ENCODE results near the gene PPP1R17.

PPP1R17 gene

DNA sequence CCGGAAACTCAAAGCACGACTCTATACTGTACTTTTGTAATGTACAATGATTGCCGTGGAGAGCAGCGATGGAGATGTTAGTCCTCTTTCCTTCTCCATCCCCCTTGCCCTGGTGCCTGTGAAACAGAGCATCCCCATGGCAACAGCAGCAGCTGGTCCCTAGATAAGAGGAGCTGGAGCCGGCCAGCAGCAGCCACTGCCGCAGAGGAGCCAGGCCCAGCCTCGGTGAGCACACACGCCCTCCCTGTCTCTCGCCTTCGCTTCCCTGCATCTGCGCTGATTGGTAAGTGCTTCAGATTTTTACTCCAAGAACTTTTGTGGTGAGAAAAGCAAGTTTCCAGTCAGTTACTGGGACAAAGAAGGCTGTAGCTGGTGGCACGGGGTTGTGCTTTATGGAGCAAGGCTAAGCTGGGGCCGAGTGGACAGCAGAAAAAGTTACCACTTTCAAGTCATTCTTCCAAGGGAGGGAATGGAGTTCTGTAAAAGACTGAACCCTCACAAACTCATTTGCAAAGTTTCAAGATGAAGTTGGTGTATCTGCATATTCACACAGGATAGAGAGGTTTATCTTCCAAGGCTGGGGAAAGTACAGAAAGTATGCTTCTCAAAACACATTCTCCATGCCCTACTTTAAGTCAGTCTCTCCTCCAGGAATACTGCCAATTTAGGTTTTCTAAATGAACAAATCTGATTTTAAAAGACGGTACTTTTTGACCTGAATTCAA is at the start of gene PPP1R17:
PPP1R17 (plus strand) TSS at position 192 of the 725 bp plus-strand sequence. CDS start 5,227 bp downstream, outside the sequence.
- no peak for DNase-seq

DNA sequence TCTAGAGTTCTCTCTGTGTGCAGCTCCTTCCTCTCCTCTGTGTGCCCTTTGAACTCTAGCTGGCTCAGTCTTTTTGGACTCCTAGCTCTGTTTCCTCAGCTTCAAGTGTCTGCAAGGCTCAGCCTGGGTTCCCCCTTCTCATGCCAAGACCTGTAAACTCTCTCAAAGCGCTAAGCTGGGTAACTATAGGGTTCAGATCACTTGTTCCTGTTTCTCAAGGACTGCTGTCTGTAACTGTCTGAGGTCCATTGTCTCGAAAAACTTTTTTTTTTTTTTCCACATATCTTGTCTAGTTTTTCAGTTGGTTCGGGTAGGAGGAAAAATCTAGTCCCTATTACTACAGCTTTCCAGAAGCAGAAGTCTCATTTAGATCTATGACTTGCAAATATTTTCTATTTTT is 46.6 kb upstream of the PPP1R17 start:
- DNase-seq = no peak

DNA sequence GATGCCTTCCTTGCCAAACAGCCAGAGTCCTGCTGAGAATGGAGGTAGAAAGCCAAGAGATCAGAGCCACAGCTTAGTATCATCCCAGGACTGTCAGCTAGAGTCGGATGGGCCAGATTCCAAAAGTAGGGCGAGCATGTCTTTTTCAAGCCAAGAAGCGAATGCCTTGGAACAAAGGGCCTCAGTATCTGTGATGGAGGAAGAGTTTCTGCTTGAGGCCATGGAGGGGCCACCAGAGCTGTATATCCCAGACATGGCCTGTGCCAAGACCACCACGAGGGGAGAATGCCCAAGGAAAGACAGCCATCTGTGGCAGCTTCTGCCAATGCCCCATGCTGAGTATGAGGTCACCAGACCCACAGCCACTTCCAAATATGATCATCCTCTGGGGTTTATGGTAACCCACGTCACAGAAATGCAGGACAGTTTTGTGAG is 44.3 kb upstream of the PPP1R17 start:
- DNase-seq = no peak

DNA sequence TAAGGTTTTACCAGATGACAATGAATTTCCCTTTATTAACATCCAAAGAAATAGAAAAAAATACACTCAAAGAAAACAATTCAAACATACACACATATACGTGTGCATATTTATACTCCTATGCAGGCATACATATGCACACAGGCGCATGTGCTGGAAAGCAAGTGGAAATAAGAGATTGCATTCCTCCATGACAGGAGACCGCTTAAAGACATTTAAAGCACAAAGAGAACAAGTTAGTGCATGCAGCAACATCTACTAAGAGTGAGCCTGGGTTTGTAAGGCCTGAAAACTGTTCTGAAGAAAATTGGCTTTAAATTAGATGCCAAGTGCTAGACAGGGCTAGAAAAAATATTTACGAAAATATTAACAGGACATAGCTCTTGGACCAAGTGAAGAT is 40.1 kb upstream of the PPP1R17 start:
- DNase-seq = no peak

DNA sequence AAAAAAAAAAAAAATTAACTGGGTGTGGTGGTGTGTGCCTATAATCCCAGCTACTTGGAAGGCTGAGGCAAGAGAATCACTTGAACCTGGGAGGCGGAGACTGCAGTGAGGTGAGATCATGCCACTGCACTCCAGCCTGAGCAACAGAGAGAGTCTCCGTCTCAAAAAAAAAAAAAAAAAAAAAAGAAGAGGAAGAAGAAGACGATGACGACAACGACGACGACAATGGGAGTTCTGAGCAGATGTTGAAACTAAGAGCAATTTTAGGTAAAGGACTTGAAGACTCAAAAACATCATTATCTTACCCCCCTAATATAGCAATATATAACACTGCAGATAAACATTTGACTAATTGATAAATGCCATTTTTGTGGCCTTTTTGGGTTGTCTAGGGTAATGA is 39.5 kb upstream of the PPP1R17 start:
- DNase-seq = no peak

DNA sequence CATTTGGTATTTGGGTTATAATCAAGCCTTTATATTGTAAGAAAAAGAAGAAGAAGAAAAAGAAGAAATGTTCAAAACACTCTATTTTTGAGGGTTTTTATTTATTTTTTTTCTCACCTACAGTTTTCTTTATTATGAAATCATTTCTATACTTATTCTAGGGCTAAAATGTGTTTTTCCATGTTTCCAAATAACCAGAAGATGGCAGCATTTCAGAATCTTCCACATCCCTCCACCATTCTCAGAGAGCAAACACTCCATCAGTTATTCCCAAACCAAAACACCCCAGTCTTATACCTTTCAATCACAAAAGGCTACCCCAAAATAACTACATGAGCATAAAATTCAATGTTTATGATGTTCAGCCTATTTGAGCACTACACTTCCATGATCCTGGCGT is 38.7 kb upstream of the PPP1R17 start:
- no peak for DNase-seq

DNA sequence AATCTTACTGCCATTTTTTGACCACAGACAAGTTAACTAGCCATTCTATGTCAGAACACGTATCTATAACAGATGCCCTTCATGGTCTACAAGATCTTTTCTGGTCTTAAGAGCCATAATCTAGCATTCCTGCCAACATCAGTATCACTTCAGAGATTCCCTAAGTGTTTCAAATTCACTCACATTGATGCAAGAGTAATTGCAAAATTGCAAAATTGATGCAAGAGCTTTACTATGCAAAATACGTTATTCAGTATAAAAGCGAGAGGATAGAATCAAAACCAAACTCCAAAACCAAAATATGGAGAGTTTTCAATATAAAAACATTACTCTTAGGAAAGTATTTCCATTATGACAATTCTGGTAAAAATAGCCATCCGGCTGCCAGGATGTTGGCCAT is 38.1 kb upstream of the PPP1R17 start:
- no peak for DNase-seq

DNA sequence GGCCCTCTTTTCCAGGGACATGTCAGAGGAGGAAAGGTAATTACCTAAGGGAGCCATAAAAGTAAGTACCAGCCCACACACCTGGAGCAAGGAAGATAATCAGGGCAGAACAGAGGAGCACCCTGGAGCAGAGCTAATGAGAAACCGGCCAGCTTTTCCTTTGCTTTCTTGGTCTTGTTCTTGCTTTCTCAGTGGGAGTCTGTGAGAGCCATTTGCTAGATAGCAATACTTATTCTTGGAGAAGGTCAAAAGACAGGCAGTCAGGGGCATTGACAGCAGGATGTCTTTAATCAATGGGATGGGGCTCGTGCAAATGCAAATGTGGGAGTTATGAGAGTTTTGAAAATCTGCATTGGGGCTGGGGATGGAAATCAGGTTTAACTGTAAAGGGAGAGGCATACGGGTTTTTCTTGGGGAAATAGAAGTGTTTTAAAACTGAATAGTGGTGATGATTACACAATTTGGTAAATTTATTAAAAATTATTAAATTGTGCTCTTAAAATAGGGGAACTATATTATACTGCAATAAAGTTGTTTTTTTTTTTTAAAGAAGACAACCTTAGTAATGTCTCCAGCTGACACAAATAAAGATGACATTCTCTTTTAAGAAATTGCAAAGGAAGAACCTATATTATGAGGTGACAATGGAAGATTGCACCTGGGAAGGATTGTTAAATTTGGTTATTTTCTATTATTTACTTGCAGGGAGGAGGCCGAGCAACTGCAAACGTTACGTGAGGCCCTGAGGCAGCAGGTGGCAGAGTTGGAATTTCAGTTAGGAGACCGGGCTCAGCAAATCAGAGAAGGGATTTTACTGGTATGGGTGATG is 35.6 kb upstream of the PPP1R17 start:
- no peak for DNase-seq

DNA sequence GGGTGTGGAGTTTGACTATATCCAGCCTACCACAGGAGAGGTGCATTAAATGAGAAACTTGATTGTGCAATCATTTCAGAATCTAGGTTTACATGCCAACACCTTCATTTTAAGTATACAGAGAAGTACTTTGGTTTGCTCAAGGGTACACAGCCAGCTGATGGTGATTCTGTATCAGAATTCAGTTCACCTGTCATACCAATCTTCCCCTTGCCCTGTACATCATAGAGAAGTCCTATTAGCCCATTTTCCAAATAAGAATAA is 35.0 kb upstream of the PPP1R17 start:
- DNase-seq = no peak

DNA sequence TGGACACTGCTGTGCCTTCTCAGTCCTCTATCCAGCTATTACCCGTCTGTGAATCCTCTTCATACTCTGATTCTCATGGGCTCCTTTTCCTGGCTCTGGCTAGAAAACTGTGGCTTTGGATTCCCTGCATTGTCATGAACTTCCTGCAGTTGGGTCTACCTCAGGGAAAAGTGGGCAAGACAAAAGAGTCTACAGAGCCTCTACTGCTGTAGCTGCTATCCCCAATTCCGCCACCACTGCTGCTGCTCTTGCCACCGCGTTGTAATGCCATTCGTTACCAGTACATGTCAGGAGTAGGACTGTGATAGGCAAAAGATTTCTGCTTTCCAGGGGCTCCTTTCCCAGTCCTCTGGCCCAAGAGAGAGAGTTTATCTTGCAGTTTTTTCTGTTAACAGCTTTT is 23.9 kb upstream of the PPP1R17 start:
- no peak for DNase-seq

DNA sequence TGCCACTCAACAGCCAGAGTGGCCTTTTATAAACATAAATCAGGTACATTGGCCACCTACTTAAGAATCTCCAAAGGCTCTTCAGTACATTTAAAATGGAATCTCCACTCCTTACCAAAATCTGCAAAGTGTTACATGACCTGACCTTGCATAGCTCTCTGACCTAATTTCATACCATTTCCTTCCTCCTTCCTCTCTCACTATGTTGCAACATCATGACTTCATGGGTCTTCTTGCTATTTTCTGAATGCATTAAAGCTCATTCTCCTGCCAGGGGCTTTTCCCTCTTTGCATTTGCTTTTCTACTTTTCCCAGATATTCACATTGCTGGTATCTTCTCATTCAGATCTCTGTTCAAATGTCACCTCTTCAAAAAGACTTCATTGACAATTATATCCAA is 22.1 kb upstream of the PPP1R17 start:
- DNase-seq = no peak

DNA sequence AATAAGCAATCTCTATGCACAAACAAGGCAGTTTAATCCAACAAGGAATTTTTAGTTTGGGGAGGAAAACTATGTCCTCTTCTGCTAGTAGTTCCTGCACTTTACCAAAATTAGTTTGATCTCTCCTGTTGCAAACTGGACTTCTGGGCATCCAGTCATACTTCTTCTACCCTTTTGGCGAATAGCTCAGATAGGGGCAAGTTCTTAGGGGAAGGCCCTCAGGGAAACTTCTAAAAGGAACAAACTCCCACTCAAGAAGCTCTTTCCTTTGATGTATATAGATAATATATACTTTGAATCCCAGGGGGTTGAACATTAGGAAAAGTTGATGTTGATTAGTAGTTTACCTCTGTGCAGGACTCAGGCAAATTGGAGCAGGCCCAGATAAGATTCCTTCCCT is 21.5 kb upstream of the PPP1R17 start:
- DNase-seq = no peak

DNA sequence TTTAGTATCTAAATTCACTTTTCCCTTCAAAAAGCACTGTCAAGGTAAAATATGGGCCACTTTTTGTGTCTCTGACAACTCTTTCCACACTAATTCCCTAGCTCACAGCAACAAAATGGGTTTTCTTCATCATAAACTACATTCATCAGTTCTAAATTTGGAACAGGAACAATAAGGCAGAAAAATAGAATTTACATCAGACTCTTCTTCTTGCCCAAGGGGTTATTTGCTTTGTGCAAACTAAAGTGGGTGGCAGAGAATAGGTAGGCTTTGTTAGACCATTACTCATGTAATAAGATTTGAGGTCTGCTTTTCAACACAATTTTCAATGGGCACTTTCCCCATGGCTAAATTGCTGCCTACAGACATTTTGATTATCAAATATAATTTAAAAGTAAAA is 17.6 kb upstream of the PPP1R17 start:
- no peak for DNase-seq

DNA sequence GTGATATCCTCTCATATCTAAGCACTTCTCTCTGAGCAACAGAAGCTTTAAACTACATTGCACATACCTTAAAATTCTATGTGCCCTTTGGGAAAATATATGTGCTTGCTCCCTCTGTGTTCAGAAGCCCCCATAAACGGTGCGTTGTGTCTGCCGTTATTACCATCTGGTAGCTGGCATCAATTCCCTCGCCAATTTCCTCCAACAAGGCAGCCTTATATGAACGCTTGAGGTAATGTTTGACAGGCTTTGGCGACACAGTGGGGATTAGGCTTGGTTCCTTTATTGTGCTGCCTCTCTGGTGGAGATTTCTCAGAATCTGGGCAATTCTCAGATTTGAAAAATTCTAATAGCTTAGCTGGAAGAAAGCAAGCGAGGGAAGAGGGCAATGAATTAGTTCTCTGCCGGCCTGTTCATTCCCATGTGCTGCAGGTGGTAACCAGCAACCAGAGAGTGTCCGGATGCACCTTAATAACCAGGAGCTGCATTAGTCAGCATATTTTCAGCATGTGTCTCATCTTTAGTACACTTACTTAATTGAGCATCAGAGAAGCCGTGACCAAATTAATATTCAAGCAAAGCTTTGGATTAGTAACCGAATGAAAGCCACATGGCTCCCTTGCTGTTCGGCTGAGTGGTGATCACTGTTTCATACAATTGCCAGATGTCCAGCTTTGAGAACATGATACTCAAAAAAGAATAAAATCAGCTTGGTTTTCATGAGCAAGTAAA is 7.3 kb upstream of the PPP1R17 start:
- DNase-seq = no peak

DNA sequence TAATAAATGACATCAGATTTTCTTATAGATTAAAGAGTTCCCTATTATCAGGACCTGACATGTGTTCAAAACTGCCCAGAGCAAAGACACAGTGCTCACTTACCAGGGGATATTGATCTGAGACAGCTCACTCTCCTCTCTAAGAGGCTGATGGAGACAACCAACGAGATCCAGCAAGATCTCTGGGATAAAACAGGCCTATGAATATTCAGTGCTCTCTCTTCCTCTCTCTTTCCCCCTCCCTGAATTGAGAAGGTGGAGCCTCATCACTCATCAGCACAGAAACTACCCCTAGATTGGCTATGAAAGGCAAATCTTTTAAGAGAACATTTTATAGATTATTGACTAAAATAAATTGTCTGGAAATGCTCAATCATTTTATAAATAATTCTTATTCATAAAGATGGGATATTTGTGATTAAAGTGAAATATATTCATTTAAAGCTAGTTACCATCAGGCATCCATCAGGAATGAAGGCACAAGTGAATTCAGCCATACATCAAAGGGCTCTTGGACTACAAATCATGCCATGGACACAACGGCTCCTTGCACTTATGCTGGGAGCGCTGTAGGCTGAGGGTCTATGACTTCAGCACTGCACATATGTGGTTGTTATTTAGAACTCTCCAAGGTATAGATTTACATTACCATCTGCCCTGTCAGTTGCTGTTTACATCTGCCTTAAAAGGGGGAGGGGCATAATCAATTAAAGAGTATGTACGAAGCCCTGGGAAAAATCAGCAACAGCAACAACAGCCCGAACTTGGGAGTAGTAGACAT is 3.4 kb upstream of the PPP1R17 start:
- no peak for DNase-seq

DNA sequence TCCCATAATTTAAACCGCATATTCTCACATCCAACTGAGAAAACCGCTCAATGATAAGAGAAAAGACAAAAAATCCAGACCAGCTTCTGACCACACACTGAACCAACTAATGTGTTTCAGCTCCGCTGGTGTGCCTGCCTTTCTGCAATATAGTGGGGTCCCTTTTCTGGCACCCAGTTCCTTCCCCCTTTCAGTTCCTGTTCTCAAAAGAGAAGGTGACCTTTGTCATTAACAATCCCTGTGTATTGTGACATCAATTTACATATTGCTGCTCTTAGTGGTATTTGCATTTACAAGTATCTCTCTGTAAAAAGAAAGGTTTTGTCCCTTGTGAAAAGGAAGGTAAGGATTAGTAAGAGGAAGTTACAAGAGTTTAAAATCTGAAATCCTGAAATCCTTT is 1.4 kb downstream of the PPP1R17 start:
- no peak for DNase-seq

DNA sequence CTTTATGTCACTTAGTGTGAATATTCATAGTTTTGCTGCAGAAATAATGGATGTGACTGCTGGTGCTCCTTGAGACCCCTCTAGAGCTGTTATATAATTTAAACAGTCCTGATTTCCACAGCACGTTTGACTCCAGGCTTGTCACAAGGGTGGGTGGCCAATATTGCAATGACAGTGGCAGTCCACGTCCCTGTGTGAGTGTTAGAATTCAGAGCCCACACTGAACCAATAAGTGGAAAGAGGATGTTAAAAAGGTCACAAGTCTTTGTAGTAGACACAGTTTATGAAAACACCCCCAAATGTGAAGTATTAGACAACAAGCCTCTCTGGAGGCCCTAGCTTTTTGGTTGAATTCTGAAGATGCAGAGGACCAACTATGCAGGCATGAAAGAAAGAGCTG is 2.0 kb downstream of the PPP1R17 start:
- no peak for DNase-seq

DNA sequence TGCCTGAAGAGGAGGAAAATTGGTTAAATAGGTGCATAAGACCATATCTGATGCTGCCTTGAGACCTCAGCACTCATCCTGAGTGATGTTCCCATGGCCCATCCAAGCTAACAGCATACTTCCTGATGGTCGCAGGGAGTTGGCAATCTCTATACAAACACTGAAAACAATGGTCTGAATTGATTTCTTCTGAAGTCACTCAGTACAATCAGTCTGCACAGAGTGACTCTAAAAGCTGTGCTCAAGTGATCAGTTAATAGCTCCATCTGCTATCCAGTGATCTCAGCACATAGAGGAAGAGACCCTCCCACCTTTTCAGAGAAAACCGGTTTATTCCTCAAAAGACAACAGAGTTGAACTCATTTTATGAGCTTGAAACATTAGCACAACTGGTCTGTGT is 3.9 kb downstream of the PPP1R17 start:
- DNase-seq = no peak

DNA sequence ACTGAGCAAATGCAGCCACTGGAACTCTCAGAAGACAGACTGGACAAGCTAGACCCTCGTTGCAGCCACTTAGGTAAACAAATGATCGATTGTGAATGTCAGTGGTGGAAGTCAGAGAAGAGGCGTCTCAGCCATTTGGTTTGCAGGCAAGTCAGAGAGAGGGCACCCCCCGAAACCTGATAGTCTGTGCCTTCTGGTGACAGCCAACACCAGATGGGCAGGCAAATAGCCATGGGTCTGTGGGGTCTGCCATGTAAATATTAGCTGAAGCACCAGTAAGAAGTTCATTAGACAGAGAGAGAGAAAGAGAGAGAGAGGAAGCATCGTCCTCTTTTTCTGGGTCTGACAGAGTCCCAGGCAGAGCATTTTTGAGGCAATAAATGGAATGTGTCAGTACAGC is 5.4 kb downstream of the PPP1R17 start:
- no peak for DNase-seq

DNA sequence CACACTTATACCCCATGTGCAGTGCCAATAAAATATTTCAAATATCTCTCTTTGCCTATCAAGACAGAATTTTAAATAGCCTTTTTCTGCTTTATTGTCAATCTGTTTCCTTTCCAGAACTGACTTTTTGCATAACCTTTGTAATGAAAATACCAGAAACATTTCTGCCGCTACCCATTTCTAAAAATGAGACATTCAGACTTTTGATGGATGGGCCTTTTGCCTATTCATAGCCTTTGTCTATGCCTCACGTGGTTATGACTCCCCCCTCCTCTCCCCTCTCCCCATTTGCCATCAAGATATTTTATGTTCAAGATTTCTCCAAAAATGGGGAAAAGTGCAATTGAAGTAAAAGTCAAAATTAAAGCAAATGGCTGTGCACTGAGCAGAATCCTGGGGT is 5.9 kb downstream of the PPP1R17 start:
- no peak for DNase-seq

DNA sequence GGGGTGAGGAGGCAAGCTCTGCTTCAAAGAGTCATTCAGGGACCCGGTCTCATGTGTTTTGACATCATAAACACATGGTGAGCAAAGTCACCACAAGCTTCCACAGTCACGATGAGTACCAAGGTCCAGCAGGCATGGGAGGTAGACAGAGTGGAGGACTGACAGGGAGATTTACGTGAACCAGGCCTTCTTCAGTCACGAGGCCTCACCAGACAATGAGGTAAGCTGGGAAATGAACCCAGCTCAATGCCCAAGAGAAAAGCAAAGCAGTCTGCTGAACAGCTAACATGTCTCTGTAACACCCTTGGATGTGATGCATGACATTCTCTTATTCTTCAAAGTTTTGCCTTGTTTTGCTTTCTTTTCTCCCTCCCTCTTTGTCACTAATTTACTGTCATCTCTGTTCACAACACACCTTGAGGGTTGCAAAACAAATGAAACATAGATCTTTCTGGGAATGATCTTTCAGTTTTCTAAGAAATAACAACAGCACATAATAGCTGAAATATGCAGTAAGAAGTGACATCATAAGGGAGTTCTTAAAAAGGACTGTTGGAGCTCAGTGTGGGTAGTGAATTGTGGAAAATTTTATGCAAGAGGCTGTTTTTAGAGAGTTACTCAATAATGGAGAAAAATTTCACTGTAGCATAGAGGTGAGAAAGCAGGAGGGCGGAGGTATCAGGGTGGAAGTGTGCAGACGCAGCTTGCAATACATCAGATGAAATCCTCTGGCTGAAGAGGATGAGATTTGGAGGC is 9.0 kb downstream of the PPP1R17 start:
- no peak for DNase-seq

DNA sequence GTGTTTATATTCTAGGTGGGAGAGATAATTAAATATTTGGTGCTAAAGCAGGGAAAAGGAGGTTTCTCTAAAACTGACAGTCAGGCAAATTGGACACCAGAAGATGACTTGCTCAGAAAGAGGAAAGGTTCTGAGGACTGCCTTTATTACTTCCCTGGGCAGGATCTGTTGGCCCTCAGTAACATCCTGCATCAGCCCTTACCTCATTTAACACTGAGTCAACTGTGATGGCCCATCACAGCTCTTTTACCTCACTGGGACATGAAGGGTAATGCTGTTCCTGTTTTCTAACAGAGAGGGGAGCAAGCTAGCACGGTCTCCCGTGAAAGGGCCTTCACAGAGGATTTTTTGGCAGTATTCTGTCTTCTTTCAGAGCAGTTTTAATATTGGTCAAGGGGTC is 12.0 kb downstream of the PPP1R17 start:
- no peak for DNase-seq

DNA sequence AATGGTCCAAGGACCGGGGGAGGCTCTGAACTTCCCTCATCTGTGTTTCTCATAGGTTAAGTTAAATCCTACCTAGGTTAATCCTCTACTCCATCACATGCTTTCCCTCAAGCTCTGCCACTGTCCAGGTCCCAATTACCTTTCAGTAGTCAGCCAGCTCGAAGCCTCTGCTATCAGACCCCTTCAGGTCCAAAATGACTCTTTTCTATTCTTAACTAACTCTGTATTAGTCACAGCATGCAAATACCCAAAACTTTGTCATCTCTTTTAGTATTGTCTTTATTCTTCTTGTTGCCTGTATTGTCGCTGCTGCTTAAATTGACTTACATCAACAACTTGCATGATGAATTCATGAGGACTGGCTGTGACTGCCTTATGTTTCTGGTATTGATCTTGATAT is 15.3 kb downstream of the PPP1R17 start:
- DNase-seq = no peak
